Activated T-cell treated with anti-CD3 and anti-CD28 coated beads, Interleukin-2, amount 50 U/mL, for 24 hours (primary cell): ENCODE measurements around the gene CYP2R1.
"Not testable (repeated sequence)": the region's sequence is repeated elsewhere in the genome, so short reads cannot be mapped to it uniquely, and the experiment has no call there.

Experiments
- DNase-seq: peaks from one replicate; pipeline ENCODE4 v3.0.0-alpha.2; 2020
- H3K27ac Mint-ChIP-seq: 2 replicates; pipeline ENCODE4 v1.8.0; 2020; ENCODE audit warnings: mild to moderate bottlenecking, mixed read lengths
- H3K27me3 Mint-ChIP-seq: 2 replicates; pipeline ENCODE4 v1.8.0; 2020; ENCODE audit warnings: mixed read lengths
- H3K36me3 Mint-ChIP-seq: 2 replicates; pipeline ENCODE4 v1.8.0; 2020; ENCODE audit warnings: low read depth, mixed read lengths
- H3K4me1 Mint-ChIP-seq: 2 replicates; pipeline ENCODE4 v1.8.0; 2020; ENCODE audit warnings: low read depth, mixed read lengths
- H3K4me3 Mint-ChIP-seq: 2 replicates; pipeline ENCODE4 v1.8.0; 2020; ENCODE audit warnings: mild to moderate bottlenecking, moderate library complexity, mixed read lengths
- H3K9me3 Mint-ChIP-seq: 2 replicates; pipeline ENCODE4 v1.8.0; 2020; ENCODE audit warnings: mixed read lengths

The CYP2R1 gene

DNA sequence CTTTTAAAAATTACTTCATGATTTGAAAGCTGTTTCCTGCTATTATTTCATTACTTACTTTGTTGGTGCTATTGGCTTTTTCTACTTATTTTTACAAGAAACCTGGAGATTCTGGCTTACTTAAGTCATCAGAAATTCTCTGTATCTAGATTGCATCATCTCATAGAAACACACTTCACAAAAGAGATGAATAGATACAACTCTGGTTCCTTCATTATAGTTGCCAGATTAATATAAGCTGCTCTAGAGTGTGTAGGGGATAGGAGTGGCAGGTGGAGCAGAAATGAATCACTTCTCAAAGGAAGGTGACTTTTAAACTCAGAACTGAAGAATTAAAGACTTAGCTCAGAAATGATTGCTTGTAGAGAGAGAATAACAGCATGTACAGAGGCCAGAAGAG is 20.0 kb downstream of the CYP2R1 start:
- Mint-ChIP-seq H3K36me3 (peaks cover 83% of the 10 kb centered on the region), H3K27me3 (no peaks in the 10 kb centered on the region), H3K4me3 (no peak overlapping the region), H3K27ac (peak overlapping the region; percentile 51), H3K9me3 (no peaks in the 10 kb centered on the region), H3K4me1 (peaks cover 25% of the 10 kb centered on the region)
- DNase-seq = no peak

DNA sequence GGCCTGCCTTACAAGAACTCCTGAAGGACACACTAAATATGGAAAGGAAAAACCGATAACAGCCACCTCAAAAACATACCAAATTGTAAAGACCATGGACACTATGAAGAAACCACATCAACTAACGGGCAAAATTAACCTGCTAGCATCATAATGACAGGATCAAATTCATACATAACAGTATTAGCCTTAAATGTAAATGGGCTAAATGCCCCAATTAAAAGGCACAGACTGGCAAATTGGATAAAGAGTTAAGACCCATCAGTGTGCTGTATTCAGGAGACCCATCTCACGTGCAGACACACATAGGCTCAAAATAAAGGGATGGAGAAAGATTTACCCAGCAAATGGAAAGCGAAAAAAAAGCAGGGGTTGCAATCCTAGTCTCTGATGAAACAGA is 28.3 kb downstream of the CYP2R1 start:
- H3K27ac Mint-ChIP-seq, DNase-seq, H3K27me3 Mint-ChIP-seq, H3K4me3 Mint-ChIP-seq: not testable (repeated sequence)
- H3K4me1 Mint-ChIP-seq = peaks cover 21% of the 10 kb centered on the region
- H3K9me3 Mint-ChIP-seq = peaks cover 17% of the 10 kb centered on the region
- peaks cover 74% of the 10 kb centered on the region for H3K36me3 Mint-ChIP-seq

DNA sequence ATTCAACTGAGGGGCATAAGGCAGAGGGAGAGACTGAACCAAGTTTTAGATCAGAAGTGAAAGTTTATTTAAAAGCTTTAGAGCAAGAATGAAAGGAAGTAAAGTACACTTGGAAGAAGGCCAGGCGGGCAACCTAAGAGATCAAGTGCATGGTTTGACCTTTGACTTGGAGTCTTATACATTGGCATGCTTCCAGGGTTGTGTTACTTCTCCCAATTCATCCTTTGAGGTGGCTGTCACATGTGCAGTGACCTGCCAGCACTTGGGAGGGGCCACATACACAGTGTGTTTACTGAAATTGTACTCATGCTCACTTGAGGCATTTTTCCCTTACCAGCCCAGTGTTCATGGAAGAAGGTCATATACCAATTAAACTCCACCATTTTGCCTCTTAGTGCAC is 30.4 kb downstream of the CYP2R1 start:
- DNase-seq = no peak
- peaks cover 25% of the 10 kb centered on the region for H3K4me1 Mint-ChIP-seq
- peaks cover 71% of the 10 kb centered on the region for H3K36me3 Mint-ChIP-seq
- H3K9me3 Mint-ChIP-seq = peaks cover 17% of the 10 kb centered on the region
- no peak overlapping the region for H3K4me3 Mint-ChIP-seq
- no peaks in the 10 kb centered on the region for H3K27me3 Mint-ChIP-seq
- no peak overlapping the region for H3K27ac Mint-ChIP-seq

DNA sequence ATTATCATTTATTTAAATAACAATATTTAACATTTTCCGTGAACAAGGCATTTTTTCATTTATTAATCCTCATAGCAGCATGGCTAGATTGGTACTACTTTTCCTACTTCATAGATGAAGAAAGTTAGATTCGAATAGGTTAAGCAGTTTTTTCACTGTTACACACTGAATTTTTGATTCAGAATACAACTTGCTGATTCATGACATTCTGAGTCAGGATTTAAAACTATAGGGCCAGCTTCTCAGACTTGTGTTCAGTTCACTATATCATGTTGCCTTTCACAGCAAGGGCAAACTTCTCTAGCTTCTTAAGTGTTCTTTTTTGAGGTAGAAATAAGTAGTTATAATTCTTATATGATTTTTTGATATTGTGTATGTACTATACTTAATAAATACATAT is 31.5 kb downstream of the CYP2R1 start:
- DNase-seq = no peak
- no peaks in the 10 kb centered on the region for H3K27me3 Mint-ChIP-seq
- H3K27ac Mint-ChIP-seq = no peak overlapping the region
- no peak overlapping the region for H3K4me3 Mint-ChIP-seq
- peaks cover 77% of the 10 kb centered on the region for H3K36me3 Mint-ChIP-seq
- peaks cover 19% of the 10 kb centered on the region for H3K4me1 Mint-ChIP-seq
- H3K9me3 Mint-ChIP-seq = peaks cover 20% of the 10 kb centered on the region

DNA sequence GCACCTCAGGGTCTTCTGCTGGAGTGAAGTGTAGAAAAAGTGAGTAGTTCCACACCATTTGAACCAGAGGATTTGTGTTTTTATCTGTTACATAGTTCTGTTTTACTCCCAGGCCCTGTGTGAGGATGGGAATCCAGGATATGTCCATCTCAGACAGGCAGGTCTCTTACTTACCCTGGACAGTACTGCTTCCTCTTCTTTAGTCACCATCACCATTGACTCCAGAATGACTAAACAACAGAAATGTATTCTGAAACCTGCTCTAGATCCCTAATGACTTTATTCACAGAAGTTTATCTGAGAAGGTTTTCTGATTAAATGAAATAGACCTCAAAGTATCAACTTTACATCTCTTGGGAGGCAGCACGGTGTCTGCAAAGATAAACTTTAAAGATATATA is 33.6 kb downstream of the CYP2R1 start:
- Mint-ChIP-seq H3K4me1 (peaks cover 19% of the 10 kb centered on the region), H3K27me3 (no peaks in the 10 kb centered on the region), H3K9me3 (peaks cover 15% of the 10 kb centered on the region), H3K27ac (peak overlapping the region; percentile 9), H3K36me3 (peaks cover 77% of the 10 kb centered on the region), H3K4me3 (no peak overlapping the region)
- no peak for DNase-seq

DNA sequence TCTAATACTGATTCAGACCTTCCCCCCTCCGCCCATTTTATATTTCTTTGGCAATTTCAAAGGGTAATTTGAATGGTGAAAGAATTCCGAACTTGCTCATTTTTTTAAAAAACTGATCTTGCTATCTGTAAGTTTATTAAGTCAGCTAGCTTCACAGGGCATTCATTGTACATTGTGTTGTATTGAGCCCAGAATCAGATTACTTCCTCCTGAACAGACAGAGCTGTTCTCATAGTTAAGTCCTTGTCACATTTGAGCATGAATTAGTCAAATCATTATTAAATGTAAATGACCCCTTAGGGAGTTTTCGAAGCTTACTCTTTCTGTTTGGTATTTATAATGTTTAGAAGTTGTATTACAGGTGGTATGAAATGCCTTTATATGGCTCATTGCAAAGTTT is 34.4 kb downstream of the CYP2R1 start:
- no peak for DNase-seq
- peaks cover 12% of the 10 kb centered on the region for H3K9me3 Mint-ChIP-seq
- H3K36me3 Mint-ChIP-seq = peaks cover 78% of the 10 kb centered on the region
- peaks cover 21% of the 10 kb centered on the region for H3K4me1 Mint-ChIP-seq
- H3K27ac Mint-ChIP-seq = no peak overlapping the region
- no peak overlapping the region for H3K4me3 Mint-ChIP-seq
- H3K27me3 Mint-ChIP-seq = no peaks in the 10 kb centered on the region

DNA sequence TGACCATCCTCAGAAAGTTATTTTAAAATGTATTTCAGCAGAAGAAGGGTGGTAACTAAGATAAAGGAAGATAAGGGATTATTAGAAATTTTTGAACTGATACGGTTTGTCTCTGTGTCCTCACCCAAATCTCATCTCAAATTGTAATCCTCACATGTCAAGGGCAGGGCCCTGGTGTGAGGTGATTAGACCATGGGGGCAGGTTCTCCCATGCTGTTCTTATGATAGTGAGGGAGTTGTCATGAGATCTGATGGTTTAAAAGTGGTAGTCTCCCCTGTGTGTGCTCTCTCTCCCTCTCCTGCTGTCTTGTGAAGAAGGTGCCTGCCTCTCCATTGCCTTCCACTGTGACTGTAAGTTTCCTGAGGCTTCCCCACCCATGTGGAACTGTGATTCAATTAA is 36.1 kb downstream of the CYP2R1 start:
- H3K4me1 Mint-ChIP-seq = peaks cover 27% of the 10 kb centered on the region
- H3K36me3 Mint-ChIP-seq = peaks cover 73% of the 10 kb centered on the region
- H3K4me3 Mint-ChIP-seq = no peak overlapping the region
- no peak overlapping the region for H3K27ac Mint-ChIP-seq
- H3K9me3 Mint-ChIP-seq = peaks cover 6% of the 10 kb centered on the region
- H3K27me3 Mint-ChIP-seq = no peaks in the 10 kb centered on the region
- no peak for DNase-seq

DNA sequence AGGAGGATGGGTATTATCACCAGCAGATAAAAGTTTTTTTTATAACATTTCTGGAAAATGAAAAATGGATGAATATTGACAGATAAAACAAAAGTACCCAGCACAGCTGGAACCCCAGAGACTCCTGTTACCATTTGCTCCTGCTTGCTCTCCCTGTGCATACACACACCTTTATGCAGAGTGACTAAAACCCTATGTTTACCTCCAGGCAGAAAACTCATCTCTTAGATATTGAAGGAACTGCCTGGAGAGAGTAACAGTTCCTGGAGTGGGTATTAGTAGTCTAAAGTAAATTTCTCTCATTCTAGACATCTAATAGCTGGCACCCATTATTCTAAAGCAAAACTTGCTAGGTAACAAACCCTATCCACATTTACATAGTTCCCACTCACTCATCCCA is 38.0 kb downstream of the CYP2R1 start:
- Mint-ChIP-seq H3K36me3 (peaks cover 74% of the 10 kb centered on the region), H3K4me1 (peaks cover 28% of the 10 kb centered on the region), H3K27ac (no peak overlapping the region), H3K27me3 (no peaks in the 10 kb centered on the region), H3K4me3 (no peak overlapping the region), H3K9me3 (peaks cover 6% of the 10 kb centered on the region)
- no peak for DNase-seq

DNA sequence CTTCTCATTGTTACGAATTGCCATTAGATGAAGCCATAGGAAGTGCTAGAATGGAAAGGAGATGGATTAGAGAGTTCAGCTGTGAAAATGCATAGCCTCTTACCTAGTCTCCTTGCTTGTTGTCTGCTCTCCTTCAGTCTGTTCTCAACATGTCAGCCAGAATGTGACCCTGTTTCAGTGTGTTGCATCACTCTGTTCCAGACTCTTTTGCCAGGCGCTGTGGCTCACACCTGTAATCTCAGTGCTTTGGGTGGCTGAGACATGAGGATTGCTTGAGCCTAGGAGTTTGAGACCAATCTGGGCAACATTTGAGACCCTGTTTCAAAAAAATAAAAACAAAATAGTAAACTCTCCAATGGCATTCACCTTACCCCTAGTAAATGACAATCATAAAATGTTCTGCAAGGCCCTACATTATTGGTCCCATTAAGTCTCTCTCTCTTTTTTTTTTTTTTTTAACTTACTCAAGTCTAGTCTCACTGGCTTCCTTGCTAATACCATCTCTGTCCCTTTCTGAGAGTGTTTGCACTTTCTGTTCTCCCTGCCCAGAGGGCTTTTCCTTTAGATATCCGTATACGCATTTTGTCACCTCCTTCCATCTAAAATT is 39.4 kb downstream of the CYP2R1 start:
- Mint-ChIP-seq H3K27ac (peak overlapping the region; percentile 54), H3K27me3 (no peaks in the 10 kb centered on the region), H3K36me3 (peaks cover 66% of the 10 kb centered on the region), H3K9me3 (peaks cover 6% of the 10 kb centered on the region), H3K4me1 (peaks cover 22% of the 10 kb centered on the region), H3K4me3 (no peak overlapping the region)
- no peak for DNase-seq

DNA sequence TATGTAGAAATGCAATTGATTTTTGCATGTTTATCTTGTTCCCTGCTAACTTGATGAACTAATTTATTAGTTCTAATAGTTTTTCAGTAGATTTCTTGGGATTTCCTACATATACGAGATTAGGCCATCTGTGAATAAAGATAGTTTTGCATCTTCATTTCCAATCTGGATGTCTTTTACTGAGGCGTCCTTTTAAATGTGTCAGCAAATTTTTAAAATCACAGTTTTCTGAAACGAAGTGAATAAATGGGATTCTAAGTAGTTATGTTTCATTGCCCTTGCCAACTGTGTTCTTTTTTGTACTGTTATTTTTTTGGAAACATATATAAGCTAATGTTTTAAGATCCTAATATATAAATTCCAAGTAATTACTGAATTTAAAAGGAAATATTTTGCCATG is 50.0 kb downstream of the CYP2R1 start:
- H3K4me1 Mint-ChIP-seq = peaks cover 5% of the 10 kb centered on the region
- H3K27ac Mint-ChIP-seq = no peak overlapping the region
- no peaks in the 10 kb centered on the region for H3K27me3 Mint-ChIP-seq
- peaks cover 81% of the 10 kb centered on the region for H3K36me3 Mint-ChIP-seq
- peaks cover 5% of the 10 kb centered on the region for H3K9me3 Mint-ChIP-seq
- no peak for DNase-seq
- H3K4me3 Mint-ChIP-seq = no peak overlapping the region

DNA sequence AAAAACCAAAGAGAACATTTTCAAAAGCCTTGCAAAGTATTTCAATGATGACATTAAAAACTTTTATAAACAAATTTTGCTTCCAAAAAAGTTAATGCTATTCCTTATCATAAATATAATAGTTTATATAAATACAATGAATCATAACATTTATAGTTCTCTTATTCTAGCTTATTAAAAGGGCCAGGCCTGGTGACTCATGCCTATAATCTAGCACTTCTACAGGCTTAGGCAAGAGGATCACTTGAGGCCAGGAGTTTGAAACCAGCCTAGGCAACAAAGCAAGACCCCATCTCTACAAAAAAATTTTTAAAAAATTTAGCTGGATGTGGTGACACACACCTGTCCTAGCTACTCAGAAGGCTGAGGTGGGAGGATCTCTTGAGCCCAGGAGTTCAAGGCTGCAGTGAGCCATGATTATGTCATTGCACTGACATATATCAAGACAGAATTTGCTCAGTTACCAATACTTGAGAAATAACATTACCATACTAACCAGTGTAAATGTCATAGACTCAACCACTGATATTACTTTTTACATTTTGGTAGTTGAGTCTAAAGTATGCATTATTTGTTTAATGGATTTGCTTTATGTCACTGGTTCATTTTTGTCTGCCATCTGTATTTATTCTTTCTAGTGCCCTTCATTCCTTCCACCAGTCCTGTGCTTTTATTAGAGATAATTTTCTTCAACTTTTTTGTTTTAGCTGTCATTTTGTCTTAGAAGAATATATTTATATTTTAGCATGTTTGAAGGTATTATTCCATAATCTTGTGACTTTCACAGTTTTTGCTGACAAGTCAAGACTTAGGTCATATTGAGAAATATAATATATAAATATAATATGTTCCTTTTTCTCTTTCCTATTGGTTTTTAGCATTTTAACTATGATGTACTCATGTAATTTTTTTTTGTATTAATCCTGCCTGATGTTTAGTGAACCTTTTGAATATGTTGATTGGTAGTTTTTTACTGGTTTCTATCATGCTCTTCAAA is 56.2 kb downstream of the CYP2R1 start:
- H3K9me3 Mint-ChIP-seq = no peaks in the 10 kb centered on the region
- no peaks in the 10 kb centered on the region for H3K27me3 Mint-ChIP-seq
- DNase-seq = no peak
- H3K4me3 Mint-ChIP-seq = no peak overlapping the region
- H3K27ac Mint-ChIP-seq = no peak overlapping the region
- peaks cover 75% of the 10 kb centered on the region for H3K36me3 Mint-ChIP-seq
- H3K4me1 Mint-ChIP-seq = peaks cover 14% of the 10 kb centered on the region
